Heart left ventricle (tissue), 16 donors: ENCODE data around the gene ALPG. TPM values are rescaled to one million over a fixed set of nuclear protein-coding genes. Genes with fewer than 3 reads are reported as not detected.

Source experiments
- ATAC-seq, 4 donors: fragments of 200-7000 bp; cut with Tn5 transposase; one replicate each; pipeline ENCODE4 v1.9.1; 2020 to 2022; ENCODE audit warnings: moderate library complexity in 4 of 4, mild to moderate bottlenecking in 3 of 4, moderate number of reproducible peaks in 1 of 4
- DNase-seq, 5 donors: peaks; one replicate each; pipeline ENCODE4 v3.0.0-alpha.2; 2020
- H3K27ac ChIP-seq, 12 donors: fragments of 200-600 bp; sonication (generic) in 4 of 12; one replicate each; pipeline versions ENCODE4 v1.5.0 to v1.8.0; 2016 to 2022; ENCODE audit warnings: mild to moderate bottlenecking in 2 of 12
- H3K27me3 ChIP-seq, 9 donors: fragments of 200-600 bp; sonication (generic) in 2 of 9; one replicate each; pipeline versions ENCODE4 v1.5.1 to v1.8.0; 2016 to 2022; ENCODE audit warnings: mild to moderate bottlenecking in 3 of 9
- H3K36me3 ChIP-seq, 9 donors: fragments of 200-600 bp; sonication (generic) in 2 of 9; one replicate each; pipeline versions ENCODE4 v1.5.0 to v1.8.0; 2018 to 2022; ENCODE audit warnings: mild to moderate bottlenecking in 2 of 9
- H3K4me1 ChIP-seq, 12 donors: fragments of 200-600 bp; sonication (generic) in 4 of 12; one replicate each; pipeline versions ENCODE4 v1.5.0 to v1.8.0; 2016 to 2022; ENCODE audit warnings: mild to moderate bottlenecking in 3 of 12
- H3K4me3 ChIP-seq, 12 donors: fragments of 200-600 bp; sonication (generic) in 4 of 12; one replicate each; pipeline versions ENCODE4 v1.5.0 to v1.8.0; 2017 to 2022; ENCODE audit warnings: mild to moderate bottlenecking in 9 of 12, moderate library complexity in 4 of 12
- H3K9me3 ChIP-seq, 12 donors: fragments of 200-600 bp; sonication (generic) in 4 of 12; one replicate each; pipeline versions ENCODE4 v1.5.0 to v1.8.0; 2016 to 2022; ENCODE audit warnings: mild to moderate bottlenecking in 1 of 12
- CTCF ChIP-seq, 12 donors: fragments of 200-600 bp; sonication (generic) in 4 of 12; IDR thresholded peaks; one replicate each; pipeline versions ENCODE4 v1.5.0 to v1.8.0; 2018 to 2022; ENCODE audit warnings: antibody characterized with exemption in 12 of 12, mild to moderate bottlenecking in 5 of 12
- POLR2A ChIP-seq, 2 donors: fragments of 450-650 bp; IDR thresholded peaks; one replicate each; pipeline ENCODE4 v1.6.1; 2017; ENCODE audit warnings: antibody characterized with exemption in 2 of 2, mild to moderate bottlenecking in 2 of 2, moderate library complexity in 2 of 2
- WGBS, 4 donors: extraction: QIAGEN DNeasy Blood & Tissue Kit in 2 of 4; methylation state at CpG; one replicate each; pipeline versions ENCODE4 v1.1.5 to v1.1.7; 2013 to 2018; 5-methylcytosine and 5-hydroxymethylcytosine counted together
- intact Hi-C, 10 donors: fragments of 100-400 bp; cut with DNase I; formaldehyde crosslinking; loops; one replicate each; pipeline versions ENCODE4 v1.11.1 to v1.14.2; 2022
- polyA plus RNA-seq, 2 donors: library from polyadenylated mRNA; stranded (reverse); fragments of 200-250 nt; gene quantifications; one replicate each; pipeline ENCODE4 v1.2.3, GENCODE V29; 2013
- total RNA-seq, 9 donors: library from RNA; depleted of rRNA in 2 of 9; stranded (reverse); fragments of >200 nt in 2 of 9; fragmentation: NEBNext Ultra II Directional in 3 of 9; extraction: Animal tissue kit (Norgen Biotek cat#: 25700) in 3 of 9; gene quantifications; one replicate each; pipeline versions ENCODE4 v1.1.0 to v1.2.4, GENCODE V29; 2016 to 2023
- donor health status: ischemic (EF 13 %, LVEDD 7.1; RV severe dilation, severe dysfunction).
- donor health status: healthy with polysubstance abuse.
- donor health status: DM: no; HTN: yes; CAD: no.
- donor health status: DM: no; HTN: no; CAD: no.
- donor health status: ischemic (EF 25% LVEDD 6.9; RV normal size, moderate dysfunction).
- donor health status: ischemic (EF 25% LVEDD 5.7; RV mildly dilated, moderate dysfunction).
- donor health status: healthy.
- donor health status: DM: yes; HTN: yes; CAD: no.
- donor health status: ischemic (EF 35%, LVEDD 5.7; RV mildly dilated, moderate dysfunction).
- donor health status: nonischemic (EF 11% LVEDD 7.7; RV severe dilation, severe dysfunction).
- donor health status: DM: yes; HTN: yes; CAD: no.
- donor health status: PGD.
- donor health status: ischemic (EF 29% LVEDD 5.4; RV normal size, mild dysfunction).
- donor health status: nonischemic (EF 23%, LVEDD 6.1; RV moderate dilation, normal function).

ALPG gene
- total and polyA plus RNA-seq, 11 donors = not detected

- 86 to 94% (median 93%) methylated on average over 18 of the region's 18 CpGs for WGBS, 4 donors
- peak in 1 of 5 donors; percentile 4 for DNase-seq
- Histone ChIP-seq H3K9me3 (no peaks in the 10 kb centered on the region), H3K27me3 (peaks cover 0 to 9% (median 0%) of the 10 kb centered on the region in 9 donors), H3K4me3 (no peak overlapping the region), H3K4me1 (no peaks in the 10 kb centered on the region), H3K27ac (no peak overlapping the region), H3K36me3 (no peaks in the 10 kb centered on the region)
- TF ChIP-seq POLR2A (IDR thresholded peaks at IDR 0.05) (no peak), CTCF (IDR thresholded peaks at IDR 0.05) (no peak)
- intact Hi-C loops = no loop called here
- no peak for ATAC-seq
Observed at GRCh38 chr2:232372231-232373208, 34.1 kb upstream of the ALPG start.

- intact Hi-C loops = no loop called here
- TF ChIP-seq POLR2A (IDR thresholded peaks at IDR 0.05) (no peak), CTCF (IDR thresholded peaks at IDR 0.05) (no peak)
- Histone ChIP-seq H3K4me1 (no peaks in the 10 kb centered on the region), H3K9me3 (no peaks in the 10 kb centered on the region), H3K4me3 (no peak overlapping the region), H3K36me3 (no peaks in the 10 kb centered on the region), H3K27me3 (peaks cover 0 to 9% (median 0%) of the 10 kb centered on the region in 9 donors), H3K27ac (no peak overlapping the region)
- 45 to 91% (median 85%) methylated on average over 1 of the region's 1 CpG for WGBS, 4 donors
- DNase-seq = no peak
- ATAC-seq = no peak
Observed at GRCh38 chr2:232374356-232374755, 32.3 kb upstream of the ALPG start.

GRCh38 chr2:232375164-232375563 is 31.5 kb upstream of the ALPG start:
- H3K4me3 ChIP-seq = no peak overlapping the region
- TF ChIP-seq POLR2A (IDR thresholded peaks at IDR 0.05) (no peak), CTCF (IDR thresholded peaks at IDR 0.05) (no peak)
- H3K36me3 ChIP-seq = no peaks in the 10 kb centered on the region
- no peaks in the 10 kb centered on the region for H3K9me3 ChIP-seq
- peaks cover 0 to 9% (median 0%) of the 10 kb centered on the region in 9 donors for H3K27me3 ChIP-seq
- H3K4me1 ChIP-seq = no peaks in the 10 kb centered on the region
- DNase-seq = no peak
- no peak overlapping the region for H3K27ac ChIP-seq
- intact Hi-C loops = no loop called here
- ATAC-seq = no peak
- 60 to 68% (median 65%) methylated on average over 12 of the region's 12 CpGs for WGBS, 4 donors

GRCh38 chr2:232376260-232376659 is 30.4 kb upstream of the ALPG start:
- WGBS, 4 donors = 79 to 87% (median 84%) methylated on average over 4 of the region's 4 CpGs
- Histone ChIP-seq H3K9me3 (no peaks in the 10 kb centered on the region), H3K4me1 (no peaks in the 10 kb centered on the region), H3K36me3 (no peaks in the 10 kb centered on the region), H3K27me3 (peaks cover 0 to 12% (median 3%) of the 10 kb centered on the region in 9 donors), H3K27ac (no peak overlapping the region), H3K4me3 (no peak overlapping the region)
- ATAC-seq (no peak), DNase-seq (no peak)
- intact Hi-C loops = no loop called here
- TF ChIP-seq POLR2A (IDR thresholded peaks at IDR 0.05) = no peak
- TF ChIP-seq CTCF (IDR thresholded peaks at IDR 0.05) = no peak
